HAP-1 (cell line): ENCODE measurements around the gene PANX2.
A peak's percentile ranks its signal among the peaks of the same experiment; 100 is the strongest.

ENCODE experiments used
- DNase-seq, 2 experiments: peaks; one replicate each; pipeline ENCODE4 v3.0.0-alpha.2; 2016 to 2020; ENCODE audit warnings: low spot score in 2 of 2
- H3K27me3 ChIP-seq: fragments of 250-450 bp; sonication (Bioruptor Pico); 2 replicates; pipeline ENCODE4 v1.5.1; 2020; ENCODE audit warnings: low read depth, mild to moderate bottlenecking, moderate library complexity
- H3K36me3 ChIP-seq: fragments of 250-450 bp; sonication (Bioruptor Pico); replicated peaks from 2 replicates; pipeline ENCODE4 v1.5.1; 2020; ENCODE audit warnings: mild to moderate bottlenecking
- H3K4me1 ChIP-seq: fragments of 250-450 bp; sonication (Bioruptor Pico); 2 replicates; pipeline ENCODE4 v1.5.1; 2020; ENCODE audit warnings: mild to moderate bottlenecking
- H3K4me3 ChIP-seq: fragments of 250-450 bp; sonication (Bioruptor Pico); 2 replicates; pipeline ENCODE4 v1.5.1; 2020; ENCODE audit warnings: mild to moderate bottlenecking, moderate library complexity
- H3K9me3 ChIP-seq: fragments of 250-450 bp; sonication (Bioruptor Pico); 2 replicates; pipeline ENCODE4 v1.5.1; 2020; ENCODE audit warnings: mild to moderate bottlenecking, moderate library complexity
- in situ Hi-C: fragments of 300-500 bp; cut with MboI; formaldehyde crosslinking; loops from 3 replicates; pipeline ENCODE4 v1.14.3; 2020; ENCODE audit warnings: low sequenced_read_pairs, inconsistent platforms, mixed read lengths

Gene PANX2

DNA sequence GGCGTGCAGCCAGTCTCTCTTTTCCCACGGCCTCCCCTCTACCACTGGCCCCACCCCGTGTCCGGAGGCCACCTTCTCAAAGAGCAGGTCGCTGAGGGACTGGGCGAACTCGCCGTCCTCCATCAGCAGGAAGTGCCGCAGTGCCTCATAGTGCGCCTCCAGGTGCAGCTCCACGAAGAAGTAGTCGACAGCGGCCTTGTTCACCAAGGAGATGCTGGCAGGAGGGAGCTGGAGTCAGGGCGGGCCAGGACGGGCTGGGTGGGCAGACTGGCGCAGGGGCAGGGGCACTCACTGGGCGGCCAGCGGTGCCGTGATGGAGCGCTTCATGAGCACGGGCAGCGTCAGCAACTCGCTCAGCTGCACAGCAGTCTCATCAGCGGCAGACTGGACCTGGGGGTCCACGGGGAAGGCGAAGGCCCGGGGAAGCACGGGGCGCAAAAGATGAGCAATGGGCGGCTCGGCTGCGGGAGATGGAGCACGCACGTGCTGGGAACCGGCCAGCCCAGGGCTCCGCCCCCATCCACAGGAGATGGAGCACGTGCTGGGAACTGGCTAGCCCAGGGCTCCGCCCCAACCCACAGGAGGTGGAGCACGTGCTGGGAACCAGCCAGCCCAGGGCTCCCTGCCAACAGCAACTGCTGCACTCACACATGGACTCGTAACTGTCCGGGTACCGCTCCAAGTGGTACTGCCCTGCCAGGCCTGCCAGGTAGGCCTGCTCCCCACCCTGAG lies 48.6 kb downstream of the PANX2 start:
- peak; percentile 29 to 71 for DNase-seq
- no peak overlapping the region for H3K4me3 ChIP-seq
- H3K4me1 ChIP-seq, result no peaks in the 10 kb centered on the region
- no peaks in the 10 kb centered on the region for H3K9me3 ChIP-seq
- peaks cover 85% of the 10 kb centered on the region for H3K36me3 ChIP-seq
- in situ Hi-C loops, result no loop called here
- no peaks in the 10 kb centered on the region for H3K27me3 ChIP-seq

DNA sequence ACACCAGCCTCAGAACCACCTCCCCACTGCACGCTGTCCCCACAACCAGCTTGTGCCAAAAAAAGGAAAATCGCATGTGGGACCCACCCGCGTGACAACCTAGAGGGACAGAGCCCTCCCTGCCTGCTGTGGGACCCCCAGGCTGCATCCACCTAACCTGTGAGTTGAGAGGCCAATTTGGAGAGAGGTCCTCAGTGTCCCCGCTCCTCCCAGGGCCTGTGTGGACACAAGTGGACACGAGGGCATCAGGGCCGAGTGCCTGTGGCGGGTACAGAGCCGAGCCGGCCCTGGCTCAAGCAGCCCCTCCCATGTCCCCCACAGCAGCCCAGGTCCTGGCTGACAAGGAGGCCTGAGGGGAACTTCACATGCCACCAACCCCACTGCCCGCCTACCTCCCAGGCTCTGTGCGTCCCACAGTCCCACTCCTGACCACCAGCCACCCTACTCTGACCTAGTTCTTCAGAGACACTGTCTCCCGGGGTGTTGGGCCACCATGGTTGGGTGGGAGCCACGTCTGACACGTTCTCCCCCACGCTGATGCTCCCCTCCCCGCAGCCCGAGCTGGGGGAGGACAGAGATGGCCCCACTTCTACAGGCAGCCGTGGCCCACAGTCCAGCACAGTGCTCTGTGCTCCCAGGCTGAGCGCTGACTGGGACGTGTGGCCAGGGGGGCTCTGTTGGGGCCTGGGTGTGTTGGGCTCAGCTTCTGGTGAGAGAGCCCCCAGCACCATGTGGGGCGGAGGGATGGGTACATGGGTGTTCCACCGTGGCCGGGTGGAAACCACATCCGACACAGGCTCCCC lies 49.5 kb downstream of the PANX2 start:
- H3K36me3 ChIP-seq, result peaks cover 81% of the 10 kb centered on the region
- H3K4me1 ChIP-seq, result no peaks in the 10 kb centered on the region
- in situ Hi-C loops, result no loop called here

DNA sequence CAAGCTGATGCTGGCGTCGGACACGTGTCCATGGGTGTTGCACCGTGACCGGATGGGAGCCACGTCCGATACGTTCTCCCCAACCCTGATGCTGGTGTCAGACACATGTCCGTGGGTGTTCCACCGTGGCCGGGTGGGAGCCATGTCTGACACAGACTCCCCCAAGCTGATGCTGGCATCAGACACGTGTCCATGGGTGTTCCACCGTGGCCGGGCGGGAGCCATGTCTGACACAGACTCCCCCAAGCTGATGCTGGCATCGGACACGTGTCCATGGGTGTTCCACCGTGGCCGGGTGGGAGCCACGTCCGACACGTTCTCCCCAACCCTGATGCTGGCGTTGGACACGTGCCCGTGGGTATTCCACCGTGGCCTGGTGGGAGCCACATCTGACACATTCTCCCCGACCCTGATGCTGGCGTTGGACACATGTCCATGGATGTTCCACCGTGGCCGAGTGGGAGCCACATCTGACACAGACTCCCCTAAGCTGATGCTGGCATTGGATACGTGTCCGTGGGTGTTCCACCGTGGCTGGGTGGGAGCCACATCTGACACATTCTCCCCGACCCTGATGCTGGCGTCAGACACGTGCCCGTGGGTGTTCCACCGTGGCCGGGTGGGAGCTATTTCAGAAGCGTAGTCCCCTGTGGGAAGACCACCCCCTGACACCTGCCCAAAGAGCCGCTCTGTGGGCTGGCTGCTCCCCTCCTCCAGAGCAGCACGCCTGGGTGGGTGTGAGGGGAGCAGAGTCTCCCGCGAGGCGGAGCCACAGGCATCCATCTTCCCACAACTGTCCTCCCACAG lies 50.3 kb downstream of the PANX2 start:
- no peak for DNase-seq
- Histone ChIP-seq H3K27me3 (no peaks in the 10 kb centered on the region), H3K9me3 (no peaks in the 10 kb centered on the region), H3K36me3 (peaks cover 78% of the 10 kb centered on the region), H3K4me3 (no peak overlapping the region), H3K4me1 (no peaks in the 10 kb centered on the region)
- in situ Hi-C loops, result no loop called here

More for the DNA sequence above, 49.5 kb downstream of the PANX2 start:
- Histone ChIP-seq H3K4me3 (no peak overlapping the region), H3K9me3 (no peaks in the 10 kb centered on the region), H3K27me3 (no peaks in the 10 kb centered on the region)
- DNase-seq, result no peak

DNA sequence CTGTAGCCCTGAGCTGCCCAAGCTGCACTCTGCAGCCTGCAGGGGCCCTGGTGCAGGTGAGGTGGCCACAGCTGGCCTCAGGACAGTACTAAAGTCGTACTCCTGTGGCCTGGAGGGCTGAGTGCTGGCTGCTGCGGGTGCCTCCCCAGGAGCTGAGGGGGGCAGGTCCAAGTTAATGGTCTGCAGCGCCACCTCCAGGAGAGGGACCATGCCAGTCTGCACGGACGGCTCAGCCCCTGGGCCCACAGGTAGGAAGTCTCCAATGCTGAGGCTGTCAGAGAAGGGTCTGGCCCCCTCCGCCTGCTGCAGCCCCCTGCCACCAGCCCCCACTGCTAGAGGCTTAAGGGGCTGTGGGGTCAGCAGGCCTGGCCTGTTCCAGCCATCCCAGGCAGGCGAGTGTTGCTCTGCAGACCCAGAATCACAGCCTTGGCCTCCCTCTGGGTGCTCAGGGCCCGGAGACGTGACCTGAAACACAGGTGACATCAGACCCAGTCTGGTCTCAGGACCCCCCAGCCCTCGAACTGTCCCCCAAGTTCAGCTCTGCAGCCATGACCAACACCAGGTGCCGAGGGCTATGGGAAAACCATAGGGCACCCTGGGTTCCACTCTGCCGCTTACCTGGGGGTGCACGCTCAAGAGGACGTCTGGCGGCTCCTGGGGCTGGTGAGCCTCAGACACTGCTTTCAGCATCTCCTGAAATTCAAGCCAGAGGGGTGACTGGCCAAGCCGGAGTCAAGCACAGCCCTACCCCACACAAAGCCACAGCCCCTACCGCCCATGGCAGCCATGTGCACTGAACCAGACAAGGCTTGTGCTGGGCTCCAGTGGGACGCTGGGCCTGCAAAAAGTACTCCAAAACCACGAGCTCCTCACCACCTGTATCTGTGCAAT lies 51.1 kb downstream of the PANX2 start:
- in situ Hi-C loops, result no loop called here

DNA sequence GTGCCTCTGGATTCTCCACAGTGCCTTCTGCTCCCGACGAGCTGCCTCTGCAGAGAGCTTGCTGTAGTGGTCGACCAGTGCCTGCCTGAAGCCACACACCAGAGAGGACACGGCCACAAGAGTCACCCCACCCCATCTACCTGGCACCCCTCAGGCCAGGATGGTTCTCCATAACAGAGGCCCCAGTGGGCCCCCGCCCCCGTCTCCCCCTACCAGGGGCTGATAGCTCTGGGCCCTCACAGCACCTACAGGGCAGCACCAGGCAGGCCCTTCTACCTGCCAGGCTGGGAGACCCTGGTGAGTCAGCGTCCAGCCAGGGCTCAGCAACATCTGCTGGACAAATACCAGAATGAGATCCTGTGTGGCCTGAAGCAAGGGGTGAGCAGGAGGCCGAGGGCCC lies 52.0 kb downstream of the PANX2 start:
- Histone ChIP-seq H3K4me3 (no peak overlapping the region), H3K9me3 (no peaks in the 10 kb centered on the region), H3K4me1 (no peaks in the 10 kb centered on the region), H3K27me3 (no peaks in the 10 kb centered on the region), H3K36me3 (peaks cover 64% of the 10 kb centered on the region)
- in situ Hi-C loops, result no loop called here
- DNase-seq, result no peak

More for the DNA sequence above, 51.1 kb downstream of the PANX2 start:
- Histone ChIP-seq H3K4me1 (no peaks in the 10 kb centered on the region), H3K9me3 (no peaks in the 10 kb centered on the region), H3K27me3 (no peaks in the 10 kb centered on the region), H3K4me3 (no peak overlapping the region), H3K36me3 (peaks cover 73% of the 10 kb centered on the region)
- no peak for DNase-seq

DNA sequence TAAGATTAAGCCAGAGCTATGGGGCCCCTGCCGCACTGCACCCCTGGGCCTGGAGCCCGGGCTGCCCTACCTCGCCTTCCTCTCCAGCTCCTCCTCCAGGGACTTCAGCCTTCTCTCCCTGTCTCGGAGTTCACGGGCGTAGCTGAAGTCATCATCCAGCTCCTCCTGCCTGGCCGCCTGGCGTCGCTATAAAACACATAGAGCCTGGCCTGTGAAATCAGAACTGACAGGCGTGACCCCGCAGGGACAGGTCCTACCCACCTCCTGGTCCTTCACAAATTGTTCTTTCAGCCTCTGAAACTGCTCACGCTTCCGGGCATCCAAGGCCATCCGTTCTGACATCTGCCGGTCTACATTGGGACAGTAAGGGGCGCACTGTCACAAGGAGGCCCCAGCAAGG lies 53.5 kb downstream of the PANX2 start:
- H3K4me1 ChIP-seq, result no peaks in the 10 kb centered on the region
- peaks cover 49% of the 10 kb centered on the region for H3K36me3 ChIP-seq
- in situ Hi-C loops, result no loop called here

DNA sequence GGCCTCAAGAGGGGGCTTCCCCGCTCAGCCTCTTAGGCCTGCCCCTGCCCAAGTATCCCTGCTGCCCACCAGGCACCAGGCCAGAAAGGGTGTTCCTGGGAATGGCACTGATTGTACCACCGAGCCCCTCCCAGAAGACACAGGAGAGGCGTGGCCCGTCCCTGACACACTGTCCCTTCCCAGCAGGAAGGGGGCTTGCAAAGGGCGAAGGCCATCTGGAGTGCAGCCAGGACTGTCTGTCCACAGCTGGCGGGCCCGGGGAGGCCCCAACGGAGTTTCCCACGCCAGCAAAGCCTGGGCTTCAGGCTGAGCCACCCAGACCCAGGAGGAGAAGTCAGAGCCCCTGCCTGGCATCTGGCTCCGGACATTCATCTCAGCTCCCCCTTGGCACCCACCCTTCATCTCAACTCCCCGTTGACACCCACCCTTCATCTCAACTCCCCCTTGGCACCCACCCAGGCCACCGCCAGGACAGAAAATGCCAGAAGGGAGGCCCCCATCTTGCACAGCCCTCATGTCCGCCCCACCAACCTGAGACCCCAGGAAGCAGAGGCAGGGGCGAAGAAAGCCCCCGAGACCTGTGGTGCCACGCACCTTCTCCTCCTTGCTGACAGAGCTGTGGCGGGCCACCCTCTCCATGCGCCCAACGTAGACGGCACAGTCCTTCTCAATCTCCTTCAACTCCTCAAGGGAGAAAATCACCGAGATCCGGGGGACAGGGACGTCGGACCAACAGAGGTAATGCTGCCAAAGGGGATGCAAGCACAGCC lies 54.9 kb downstream of the PANX2 start:
- H3K36me3 ChIP-seq, result peaks cover 45% of the 10 kb centered on the region
- DNase-seq, result no peak
- H3K9me3 ChIP-seq, result no peaks in the 10 kb centered on the region
- no peaks in the 10 kb centered on the region for H3K27me3 ChIP-seq
- no peaks in the 10 kb centered on the region for H3K4me1 ChIP-seq
- no peak overlapping the region for H3K4me3 ChIP-seq
- in situ Hi-C loops, result no loop called here

More for the DNA sequence above, 53.5 kb downstream of the PANX2 start:
- H3K9me3 ChIP-seq, result no peaks in the 10 kb centered on the region
- no peak for DNase-seq
- H3K4me3 ChIP-seq, result no peak overlapping the region
- no peaks in the 10 kb centered on the region for H3K27me3 ChIP-seq

DNA sequence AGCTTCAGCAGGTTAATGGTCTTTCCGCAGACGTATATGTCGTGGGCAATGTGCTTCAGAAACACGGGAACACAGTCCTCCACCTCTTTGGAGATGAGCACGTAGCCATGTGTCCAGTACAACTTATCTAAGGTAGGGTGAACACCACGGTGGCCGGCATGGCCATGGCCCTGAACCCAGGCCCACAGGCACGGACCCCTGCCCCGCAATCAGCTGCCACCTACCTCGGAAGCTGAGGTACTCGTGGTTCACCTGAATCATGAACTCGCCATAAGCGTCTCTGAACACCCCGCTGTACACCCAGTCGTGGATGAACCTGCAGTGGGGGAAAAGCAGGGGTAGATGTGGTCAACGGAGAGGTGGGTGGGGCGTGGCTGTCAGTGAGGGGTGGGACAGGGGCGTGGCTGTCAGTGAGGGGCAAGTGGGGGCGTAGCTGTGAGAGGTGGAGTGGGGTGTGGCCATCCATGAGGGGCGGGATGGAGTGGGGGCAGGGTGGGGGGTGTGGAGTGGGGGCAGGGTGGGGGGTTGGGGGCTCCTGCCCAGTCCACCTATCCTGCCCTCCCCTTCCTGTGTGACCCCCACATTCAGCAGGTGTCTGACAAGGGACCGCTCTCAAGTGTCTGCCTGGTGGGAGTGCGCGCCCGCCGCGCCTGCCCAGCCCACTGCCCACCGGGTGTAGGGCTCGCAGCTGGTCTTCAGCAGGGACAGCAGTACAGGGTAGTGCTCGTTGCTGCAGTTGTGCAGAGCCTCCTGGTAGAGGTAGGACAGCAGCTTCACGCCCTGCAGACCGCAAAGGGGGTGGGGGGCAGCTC lies 55.7 kb downstream of the PANX2 start:
- Histone ChIP-seq H3K27me3 (no peaks in the 10 kb centered on the region), H3K4me1 (no peaks in the 10 kb centered on the region), H3K4me3 (no peak overlapping the region), H3K9me3 (no peaks in the 10 kb centered on the region), H3K36me3 (peaks cover 42% of the 10 kb centered on the region)
- in situ Hi-C loops, result no loop called here
- no peak for DNase-seq

DNA sequence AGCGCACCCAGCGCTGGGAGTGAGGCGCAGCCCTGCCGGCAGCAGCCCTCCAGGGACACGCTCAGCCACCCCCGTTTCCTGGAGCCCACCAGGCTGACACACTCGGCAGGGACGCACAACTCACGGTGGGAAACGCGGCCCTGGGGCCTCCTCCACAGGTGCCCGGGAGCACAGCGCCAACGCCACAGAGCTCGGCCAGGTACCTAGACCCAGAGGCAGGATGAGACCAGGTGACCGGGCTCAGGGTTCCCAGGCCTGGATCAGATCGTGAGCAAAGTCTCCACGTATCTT lies 56.3 kb downstream of the PANX2 start:
- Histone ChIP-seq H3K27me3 (no peaks in the 10 kb centered on the region), H3K4me1 (no peaks in the 10 kb centered on the region), H3K4me3 (no peak overlapping the region), H3K9me3 (no peaks in the 10 kb centered on the region), H3K36me3 (peaks cover 36% of the 10 kb centered on the region)
- DNase-seq, result no peak
- in situ Hi-C loops, result no loop called here

DNA sequence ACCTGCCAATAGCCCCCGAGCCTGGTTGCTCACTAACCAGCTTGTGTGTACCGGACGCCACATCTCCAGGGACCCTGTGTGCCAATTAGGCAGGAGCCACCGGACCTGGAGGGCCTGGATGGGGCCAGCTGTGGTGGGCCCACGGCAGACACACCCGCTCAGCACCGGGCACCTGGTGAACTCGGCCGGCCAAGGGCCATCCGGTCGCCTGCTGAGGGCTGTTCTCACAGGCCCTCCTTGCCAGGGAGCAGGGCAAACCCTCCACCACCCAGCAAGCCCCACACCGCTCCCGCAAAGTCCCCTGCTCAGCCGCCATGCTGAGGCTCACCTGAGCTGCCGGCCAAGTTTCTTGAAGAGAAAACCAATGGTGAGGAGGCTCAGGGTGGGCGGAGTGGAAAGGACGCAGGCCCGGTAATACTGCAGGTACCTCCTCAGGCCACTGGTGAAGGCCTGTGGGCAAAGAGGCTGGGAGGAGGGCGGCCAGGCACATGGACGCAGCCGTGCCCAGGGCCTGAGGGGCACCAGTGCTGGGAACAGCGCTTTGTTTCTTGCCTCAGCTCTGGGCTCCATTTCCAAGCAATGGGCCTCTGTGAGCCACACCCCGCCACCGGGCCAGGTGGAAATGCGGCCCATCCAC lies 57.2 kb downstream of the PANX2 start:
- no peak for DNase-seq
- H3K4me3 ChIP-seq, result no peak overlapping the region
- no peaks in the 10 kb centered on the region for H3K9me3 ChIP-seq
- H3K36me3 ChIP-seq, result peaks cover 28% of the 10 kb centered on the region
- H3K27me3 ChIP-seq, result no peaks in the 10 kb centered on the region
- in situ Hi-C loops, result no loop called here
- no peaks in the 10 kb centered on the region for H3K4me1 ChIP-seq

DNA sequence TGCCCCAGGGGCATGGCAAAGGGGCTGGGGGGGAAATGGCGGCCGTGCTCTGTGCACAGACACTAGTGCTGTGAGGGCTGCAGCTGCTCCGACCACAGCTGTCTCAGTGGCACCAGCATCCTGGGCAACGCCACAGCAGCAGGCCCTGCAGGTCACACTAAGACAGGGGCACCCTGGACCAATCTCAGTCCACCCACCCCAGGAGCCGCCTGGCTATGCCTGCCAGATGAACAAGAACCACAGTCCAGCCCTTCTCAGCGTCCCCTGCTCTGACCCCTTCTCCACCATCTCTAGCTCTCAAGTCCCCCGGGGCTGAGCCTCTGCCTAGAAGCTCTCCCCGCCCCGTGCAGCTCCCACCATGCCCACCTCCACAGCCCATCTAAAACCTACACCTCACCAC lies 57.8 kb downstream of the PANX2 start:
- Histone ChIP-seq H3K4me3 (no peak overlapping the region), H3K36me3 (peaks cover 21% of the 10 kb centered on the region), H3K27me3 (no peaks in the 10 kb centered on the region), H3K9me3 (no peaks in the 10 kb centered on the region), H3K4me1 (no peaks in the 10 kb centered on the region)
- in situ Hi-C loops, result no loop called here
- no peak for DNase-seq

DNA sequence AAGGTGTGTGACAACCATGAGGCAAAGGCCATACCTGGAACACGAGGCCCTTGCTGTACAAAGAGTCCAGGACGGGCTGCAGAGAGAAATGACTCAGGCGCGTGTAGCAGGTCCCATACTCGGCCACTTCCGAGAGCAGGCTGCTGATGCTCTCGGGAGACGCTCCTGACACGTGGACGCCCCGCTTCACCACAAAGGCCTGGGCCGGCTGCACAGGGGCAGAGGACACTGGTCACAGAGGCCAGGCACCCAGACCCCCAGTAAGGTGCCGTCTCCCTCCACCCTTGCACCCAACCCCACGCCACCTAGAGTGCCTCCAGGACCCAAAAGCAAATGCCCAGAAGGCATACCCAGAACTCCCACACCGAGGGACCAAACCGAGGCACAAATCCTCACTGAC lies 58.8 kb downstream of the PANX2 start:
- Histone ChIP-seq H3K4me3 (no peak overlapping the region), H3K36me3 (peaks cover 15% of the 10 kb centered on the region), H3K4me1 (no peaks in the 10 kb centered on the region), H3K9me3 (no peaks in the 10 kb centered on the region), H3K27me3 (no peaks in the 10 kb centered on the region)
- DNase-seq, result no peak
- in situ Hi-C loops, result no loop called here
